Fibroblast of mammary gland (primary cell): ENCODE measurements around the gene S100P.
"Not testable (repeated sequence)": the region's sequence is repeated elsewhere in the genome, so short reads cannot be mapped to it uniquely, and the experiment has no call there.

ENCODE experiments used
- DNase-seq: peaks from one replicate; pipeline ENCODE4 v3.0.0-alpha.2; 2010; ENCODE audit warnings: low read depth
- H3K4me3 ChIP-seq: 2 replicates; pipeline ENCODE4 v1.5.1; 2011; ENCODE audit warnings: low read depth, mild to moderate bottlenecking, low read length, moderate library complexity; ENCODE audit not compliant: control insufficient read depth
- CTCF ChIP-seq: conservative IDR thresholded peaks from 2 replicates; pipeline ENCODE4 v1.5.1; 2011; ENCODE audit warnings: low read depth, low read length, inconsistent platforms; ENCODE audit not compliant: control insufficient read depth, insufficient read depth

S100P gene

GRCh38 chr4:6693231-6694176 lies at the start of gene S100P:
Gene S100P (plus strand): TSS chr4:6693878. CDS start chr4:6693933, 55 bp downstream.
- no peak for TF ChIP-seq CTCF
- DNase-seq: no peak
- no peak within 1 kb of the TSS for H3K4me3 ChIP-seq

- no peak for TF ChIP-seq CTCF
- no peak for DNase-seq
Measured at GRCh38 chr4:6644792-6645530, 48.7 kb upstream of the S100P start.

DNA sequence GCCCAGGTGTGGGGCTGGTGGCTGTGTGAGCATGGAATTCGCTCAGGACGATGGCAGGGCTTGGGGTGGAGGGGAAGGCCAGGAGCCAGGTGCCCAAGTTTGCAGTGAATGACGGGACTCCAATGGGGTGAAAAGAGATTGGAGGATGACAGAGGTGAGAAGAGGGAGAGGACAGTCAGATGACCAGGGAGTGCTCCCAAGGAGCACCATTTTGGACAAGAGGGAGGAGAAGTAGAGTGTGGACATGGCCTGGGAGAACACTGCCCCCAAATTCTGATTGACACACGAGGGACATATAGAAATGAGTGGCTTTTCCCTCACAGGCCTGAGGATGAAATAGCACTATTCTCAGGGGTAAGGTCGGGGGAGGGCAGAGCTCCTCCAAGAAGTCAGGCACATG lies 46.5 kb upstream of the S100P start:
- no peak for DNase-seq
- no peak for TF ChIP-seq CTCF
- H3K4me3 ChIP-seq: no peak overlapping the region

More at GRCh38 chr4:6644792-6645530, 48.7 kb upstream of the S100P start:
- no peak overlapping the region for H3K4me3 ChIP-seq

DNA sequence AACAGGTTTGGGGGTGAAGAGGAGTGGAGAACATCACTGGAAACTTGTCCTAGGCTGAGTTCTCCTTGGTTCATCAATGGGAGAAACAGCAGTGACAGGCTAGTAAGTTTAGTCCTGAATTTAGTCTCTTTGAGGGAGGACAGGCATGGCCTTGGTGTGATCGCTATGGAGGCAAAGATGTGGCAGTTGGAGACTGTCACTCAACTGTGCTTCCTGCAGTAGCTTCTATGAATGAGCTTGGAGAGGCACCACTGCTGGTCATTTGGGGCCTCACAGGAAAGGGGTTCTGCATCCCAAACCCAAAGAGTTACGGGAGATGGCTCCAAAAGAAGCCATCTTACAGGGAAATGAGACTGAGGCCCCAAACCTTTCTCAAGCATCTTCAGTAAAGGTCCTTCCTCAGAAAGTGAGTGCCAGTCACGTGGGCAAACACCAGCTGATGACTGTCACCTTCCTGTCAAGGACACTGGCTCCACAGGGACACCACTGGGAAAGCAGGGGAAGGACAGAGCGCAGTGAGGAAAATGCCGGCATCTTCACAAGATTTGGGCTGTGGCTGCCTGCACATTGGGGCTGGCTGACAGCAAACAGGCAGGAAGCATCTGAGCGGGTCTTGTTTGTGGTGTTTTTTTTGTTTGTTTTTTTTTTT lies 46.0 kb upstream of the S100P start:
- TF ChIP-seq CTCF: no peak
- no peak overlapping the region for H3K4me3 ChIP-seq
- DNase-seq: no peak

DNA sequence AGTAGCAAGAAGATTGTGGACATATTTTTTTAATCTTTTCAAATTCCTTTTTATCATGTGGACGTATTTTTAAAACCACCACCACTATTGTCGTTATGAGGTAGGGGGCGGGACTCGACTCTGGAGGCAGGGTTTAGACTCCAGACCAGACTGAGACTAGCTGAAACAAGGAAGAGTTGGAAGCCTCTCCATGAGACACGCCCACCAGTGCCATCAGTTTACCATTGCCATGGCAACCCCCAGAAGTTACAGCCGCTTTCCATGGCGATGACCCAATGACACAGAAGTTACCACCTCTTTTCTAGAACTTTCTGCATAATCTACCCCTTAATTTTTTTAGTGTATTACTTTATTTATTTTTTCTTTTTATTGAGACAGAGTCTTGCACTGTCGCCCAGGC lies 44.5 kb upstream of the S100P start:
- H3K4me3 ChIP-seq: no peak overlapping the region
- TF ChIP-seq CTCF: no peak
- no peak for DNase-seq

DNA sequence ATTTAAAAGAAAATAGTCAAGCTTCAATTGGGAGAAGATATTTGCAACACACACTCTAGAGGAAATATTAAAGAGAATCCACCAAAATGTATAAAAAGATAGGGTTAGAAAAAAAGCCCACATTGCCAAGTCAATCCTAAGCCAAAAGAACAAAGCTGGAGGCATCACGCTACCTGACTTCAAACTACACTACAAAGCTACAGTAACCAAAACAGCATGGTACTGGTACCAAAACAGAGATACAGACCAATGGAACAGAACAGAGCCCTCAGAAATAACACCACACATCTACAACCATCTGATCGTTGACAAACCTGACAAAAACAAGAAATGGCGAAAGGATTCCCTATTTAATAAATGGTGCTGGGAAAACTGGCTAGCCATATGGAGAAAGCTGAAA lies 39.5 kb upstream of the S100P start:
- not testable (repeated sequence) for DNase-seq, H3K4me3 ChIP-seq

- not testable (repeated sequence) for H3K4me3 ChIP-seq, DNase-seq
Measured at GRCh38 chr4:6655291-6655690, 38.4 kb upstream of the S100P start.
